HG03064 (cell line): ENCODE results near the gene ADAP1.
"Not testable (repeated sequence)": the region's sequence is repeated elsewhere in the genome, so short reads cannot be mapped to it uniquely, and the experiment has no call there.

Experiments used
- ATAC-seq: cut with Tn5 transposase; IDR thresholded peaks from one replicate; pipeline ENCODE4 v1.9.1; 2021; ENCODE audit warnings: low read depth; ENCODE audit not compliant: unreplicated experiment

Gene ADAP1

GRCh38 chr7:885261-885892, 69.1 kb downstream of the ADAP1 start:
- no peak for ATAC-seq

DNA sequence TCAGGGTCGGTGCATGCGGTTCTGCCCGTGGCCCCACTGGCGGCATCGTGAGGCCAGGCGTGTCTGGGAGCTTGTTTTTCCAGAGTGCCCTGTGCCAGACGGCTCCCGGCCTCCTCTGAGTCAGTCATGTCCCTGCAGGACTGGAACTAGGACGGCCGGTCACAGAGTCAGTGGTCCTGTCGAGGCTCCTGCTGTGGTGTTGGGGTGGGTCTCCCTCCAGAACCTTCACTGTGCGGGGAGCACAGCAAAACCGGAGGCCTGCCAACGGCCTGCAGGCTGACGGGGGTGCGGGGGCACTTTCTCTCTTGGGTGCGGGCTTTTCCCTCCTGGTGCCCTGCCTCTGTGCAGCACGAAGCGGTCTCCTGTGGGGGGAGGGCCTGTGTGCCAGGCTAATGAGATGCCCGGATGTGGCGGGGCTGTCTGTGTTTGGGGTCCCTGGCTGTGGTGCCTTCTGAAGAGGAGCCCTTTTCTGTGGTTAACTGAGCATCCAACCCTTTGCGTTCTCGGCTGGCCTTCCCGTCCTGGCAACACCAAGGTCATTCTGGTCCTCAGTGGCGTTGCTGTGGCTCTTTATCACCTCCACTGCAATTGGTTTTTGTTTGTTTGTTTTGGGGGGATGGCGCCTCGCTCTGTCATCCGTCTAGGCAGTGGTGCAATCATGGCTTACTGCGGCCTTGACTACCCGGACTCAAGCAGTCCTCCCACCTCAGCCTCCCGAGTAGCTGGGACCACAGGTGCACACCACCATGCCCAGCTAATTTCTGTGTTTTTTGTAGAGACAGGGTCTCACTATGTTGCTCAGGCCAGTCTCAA, 70.1 kb downstream of the ADAP1 start:
- no peak for ATAC-seq

DNA sequence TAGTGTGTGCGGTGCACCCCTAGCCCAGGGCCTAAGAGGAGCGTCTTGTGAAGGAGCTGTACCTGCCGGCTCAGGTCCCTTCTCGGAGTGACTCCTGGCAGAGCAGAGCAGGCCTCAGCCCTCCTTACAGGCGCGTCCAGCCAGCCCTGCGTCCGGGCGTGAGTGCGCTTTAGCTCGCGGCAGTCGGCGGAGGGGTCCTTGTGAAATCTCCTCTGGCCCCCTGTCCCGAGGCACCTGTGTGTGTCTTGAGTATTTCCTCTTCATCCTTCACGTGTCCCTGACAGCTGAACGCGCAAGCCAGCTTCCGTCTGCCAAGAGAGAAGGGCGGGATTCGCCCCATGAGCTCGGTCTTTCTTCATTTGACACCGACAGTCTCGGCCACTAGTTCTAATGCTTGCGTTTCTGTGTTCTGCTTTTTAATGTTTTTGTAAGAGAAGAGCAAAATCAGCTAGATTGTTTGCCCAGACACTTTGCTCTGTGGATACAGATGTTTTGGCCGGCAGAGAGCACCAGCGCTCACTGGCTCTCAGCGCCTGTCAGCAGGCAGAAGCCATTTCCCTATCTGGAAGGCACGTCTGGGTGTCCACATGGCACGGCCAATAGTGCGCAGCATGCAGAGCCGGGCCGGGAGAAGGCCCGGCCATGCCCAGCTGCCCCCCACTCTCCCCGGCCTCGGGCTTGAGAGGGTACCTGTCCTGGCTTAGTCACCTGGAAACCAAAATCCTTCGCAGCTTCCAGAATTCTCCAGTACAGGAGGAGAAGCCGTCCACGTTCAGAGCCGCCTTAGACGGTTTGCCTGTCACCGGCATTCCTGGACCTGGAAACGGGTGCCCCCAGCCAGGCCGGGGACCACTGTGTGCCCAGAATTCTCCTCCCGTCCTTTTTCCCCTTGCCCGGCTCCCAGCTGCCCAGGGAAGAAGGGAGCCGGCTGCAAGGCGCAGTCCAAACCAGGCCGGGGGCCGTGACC, 71.1 kb downstream of the ADAP1 start:
- ATAC-seq: no peak

DNA sequence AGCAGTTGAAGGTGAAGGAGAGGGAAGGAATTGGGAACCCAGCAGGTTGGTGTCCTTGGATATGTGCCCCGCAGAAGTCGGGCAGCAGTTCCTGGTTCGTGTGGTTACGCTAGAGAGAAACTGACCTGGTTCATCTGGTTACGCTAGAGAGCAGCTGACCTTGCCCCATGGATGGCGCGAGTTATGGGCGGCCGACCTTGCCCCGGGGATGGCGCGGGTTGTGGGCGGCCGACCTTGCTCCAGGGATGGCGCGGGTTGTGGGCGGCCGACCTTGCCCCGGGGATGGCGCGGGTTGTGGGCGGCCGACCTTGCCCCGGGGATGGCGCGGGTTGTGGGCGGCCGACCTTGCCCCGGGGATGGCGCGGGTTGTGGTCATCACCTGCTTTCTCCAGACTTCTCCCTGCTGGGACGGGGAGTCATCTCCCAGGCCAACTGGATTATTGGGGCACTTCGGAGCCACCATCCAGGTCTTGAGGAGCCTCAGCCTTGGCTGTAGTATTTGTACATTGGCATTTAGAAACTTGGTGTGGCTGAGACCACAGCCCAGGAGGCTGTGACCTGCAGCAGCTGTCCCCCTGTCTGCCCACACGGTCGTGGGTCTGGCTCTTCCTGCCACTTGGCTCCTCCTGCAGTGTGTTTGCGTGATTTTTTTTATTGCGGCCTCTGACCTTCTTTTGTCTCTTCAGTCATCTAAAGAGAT, 72.0 kb downstream of the ADAP1 start:
- no peak for ATAC-seq

- ATAC-seq: no peak
Measured at GRCh38 chr7:881441-882234, 72.8 kb downstream of the ADAP1 start.

DNA sequence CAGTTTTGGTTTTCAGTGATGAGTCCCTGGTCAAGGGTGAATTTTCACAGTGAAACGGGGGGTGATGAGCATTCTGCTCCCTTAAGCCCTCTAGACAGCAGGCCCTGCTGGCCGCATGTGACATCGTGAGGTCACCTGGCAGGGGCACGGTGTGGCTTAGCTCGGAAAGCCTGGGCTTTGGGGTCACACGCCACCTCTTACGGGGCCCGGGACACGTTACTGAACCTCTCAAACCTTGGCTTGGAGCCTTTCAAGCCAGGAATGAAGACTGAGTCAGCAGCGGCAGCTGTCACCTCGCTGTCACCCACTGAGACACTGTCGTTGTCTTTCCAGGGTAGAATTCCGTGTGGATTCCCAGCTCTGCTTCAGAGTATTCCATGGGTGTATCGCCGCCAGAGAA, 74.0 kb downstream of the ADAP1 start:
- no peak for ATAC-seq

GRCh38 chr7:879706-880105, 74.8 kb downstream of the ADAP1 start:
- no peak for ATAC-seq

DNA sequence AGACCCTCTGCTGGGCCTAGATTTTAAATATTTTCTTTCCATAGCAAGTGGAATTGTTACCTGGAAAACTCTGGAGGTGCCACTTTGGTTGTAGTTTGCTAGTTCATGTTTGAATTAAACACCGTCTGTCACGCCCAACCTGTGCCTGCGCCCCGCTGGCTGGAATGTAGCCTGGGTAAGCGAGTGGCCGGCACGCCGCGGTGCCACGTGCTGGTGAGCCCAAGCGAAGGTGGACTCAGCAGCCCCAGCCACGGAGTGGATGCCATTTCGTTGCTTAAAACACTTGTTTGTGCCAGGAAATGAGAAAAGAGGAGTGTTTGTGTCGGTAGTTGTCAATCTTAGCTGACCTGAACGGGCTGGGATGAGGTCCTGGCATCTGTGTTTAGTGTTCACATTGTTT, 75.4 kb downstream of the ADAP1 start:
- no peak for ATAC-seq

GRCh38 chr7:877312-878232, 76.9 kb downstream of the ADAP1 start:
- no peak for ATAC-seq

GRCh38 chr7:876972-877311, 77.5 kb downstream of the ADAP1 start:
- ATAC-seq: peak; percentile 17

GRCh38 chr7:876077-876971, 78.2 kb downstream of the ADAP1 start, which contains the start of gene GET4:
TSS of gene GET4 (plus strand) at chr7:876554. CDS start at chr7:876646, 92 bp downstream.
- peak; percentile 68 for ATAC-seq

GRCh38 chr7:875476-876076, 78.9 kb downstream of the ADAP1 start:
- no peak for ATAC-seq

GRCh38 chr7:875051-875450, 79.4 kb downstream of the ADAP1 start:
- no peak for ATAC-seq

- no peak for ATAC-seq
Measured at GRCh38 chr7:874031-874749, 80.3 kb downstream of the ADAP1 start.

DNA sequence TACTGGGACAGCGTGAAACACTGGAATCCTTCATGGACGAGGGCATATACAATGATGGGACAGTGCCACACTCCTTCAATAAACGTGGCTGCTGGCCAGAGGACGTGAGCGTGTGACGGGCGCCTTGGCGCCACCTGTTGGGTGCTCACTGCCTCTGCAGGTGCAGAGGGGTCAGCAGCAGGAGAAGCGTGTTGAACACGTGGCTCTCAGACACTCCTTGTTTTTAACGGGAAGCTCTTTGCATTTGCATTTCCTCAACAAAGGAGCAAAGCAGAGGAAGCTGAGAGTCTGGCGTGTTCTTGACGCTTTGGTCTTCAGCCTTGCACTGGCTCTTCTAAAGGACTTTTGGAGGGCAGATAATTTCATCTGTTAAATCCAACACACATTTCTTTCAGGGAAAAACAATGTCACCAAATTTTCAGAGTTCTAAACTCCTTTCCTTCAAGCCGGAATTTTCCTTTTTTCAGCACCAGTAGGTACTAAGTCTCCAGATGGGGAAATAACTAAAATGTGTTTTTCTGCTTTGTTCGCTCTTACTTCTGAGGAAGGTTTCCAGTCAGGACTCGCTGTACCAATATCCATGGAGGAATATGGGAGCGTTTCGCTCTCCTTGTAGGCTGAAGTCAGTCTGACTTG, 81.0 kb downstream of the ADAP1 start:
- no peak for ATAC-seq

- not testable (repeated sequence) for ATAC-seq
Measured at GRCh38 chr7:872685-873084, 81.8 kb downstream of the ADAP1 start.
